ENCODE measurements around the gene ARFGEF2.
"Not testable (repeated sequence)": the region's sequence is repeated elsewhere in the genome, so short reads cannot be mapped to it uniquely, and the experiment has no call there.

ARFGEF2 gene

DNA sequence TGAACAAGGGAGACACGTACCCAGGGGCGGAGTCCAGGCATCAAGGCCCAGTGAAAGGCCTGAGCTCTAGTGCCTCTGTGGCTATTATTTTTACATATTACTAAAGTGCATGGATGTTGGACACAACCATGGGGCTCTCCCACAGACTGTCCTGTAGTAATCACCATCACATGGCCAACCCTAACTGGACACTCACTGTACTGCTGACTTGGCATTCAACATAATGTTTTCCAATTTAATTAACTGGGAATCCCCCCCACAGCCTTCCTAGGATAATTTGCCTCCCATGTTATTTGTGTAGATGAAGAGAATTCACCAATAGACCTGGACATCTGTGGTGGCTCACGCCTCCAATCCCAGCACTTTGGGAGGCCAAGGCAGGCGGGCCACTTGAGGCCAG, 34.5 kb downstream of the ARFGEF2 start:
- DNase-seq, result no peak

DNA sequence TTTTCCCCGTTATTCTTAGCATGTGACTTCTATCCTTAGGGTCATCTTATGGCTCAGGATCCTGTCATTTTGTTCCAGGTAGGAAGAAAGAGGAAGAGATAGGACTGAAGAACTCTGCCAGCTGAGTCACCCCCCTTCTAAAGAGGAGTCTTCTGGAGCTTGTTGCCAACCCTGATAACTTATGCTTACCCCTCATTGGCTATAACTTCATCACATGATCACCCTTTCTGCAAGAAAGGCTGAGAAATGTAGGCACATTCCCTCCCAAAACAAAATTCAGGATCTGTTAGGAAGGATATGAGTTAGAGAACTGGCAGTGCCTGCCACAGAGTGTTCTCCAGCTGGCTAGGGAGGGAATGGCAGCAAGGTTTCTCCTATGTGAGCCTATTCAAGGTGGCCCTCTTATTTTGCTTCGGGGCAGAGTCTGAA, 35.6 kb downstream of the ARFGEF2 start:
- no peak for DNase-seq

DNA sequence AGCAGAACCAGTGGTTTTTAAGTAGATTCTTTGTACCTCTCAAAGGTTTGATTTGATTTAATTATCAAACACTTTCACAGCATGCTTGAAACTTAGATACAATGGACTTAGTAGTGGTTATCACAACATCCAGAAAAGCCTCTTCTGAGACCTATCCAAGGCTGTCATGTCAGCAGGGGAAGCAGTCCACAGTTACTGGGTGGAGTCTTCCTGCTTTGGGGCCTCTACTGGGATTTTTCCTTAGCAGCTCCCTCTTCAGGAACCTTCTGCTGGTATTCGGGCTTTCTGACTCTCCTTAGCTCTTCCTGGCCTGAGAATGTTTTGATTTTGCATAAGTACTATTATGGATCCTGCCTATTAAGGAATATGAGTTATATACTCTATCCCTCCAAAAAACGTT, 36.0 kb downstream of the ARFGEF2 start:
- DNase-seq, result no peak

DNA sequence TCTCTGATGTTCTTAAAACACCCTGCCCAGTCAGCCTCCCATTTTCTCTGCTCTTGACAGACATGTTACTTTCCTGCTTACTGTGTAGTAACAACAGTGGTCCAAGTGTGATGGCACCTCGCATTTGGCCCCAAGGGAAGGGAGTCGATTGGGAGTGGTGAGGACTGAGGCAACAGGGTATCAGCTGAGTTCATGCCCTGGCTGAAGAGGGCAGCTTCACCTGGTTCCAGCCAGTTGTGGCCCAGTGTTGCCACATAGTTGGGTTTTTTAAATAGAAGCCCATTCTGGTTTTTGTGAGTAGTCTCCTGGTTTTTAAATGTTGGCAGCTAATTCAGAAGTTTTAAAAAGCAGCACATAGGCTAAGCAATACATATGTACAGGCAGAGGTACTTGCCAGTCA, 37.2 kb downstream of the ARFGEF2 start:
- DNase-seq, result no peak

DNA sequence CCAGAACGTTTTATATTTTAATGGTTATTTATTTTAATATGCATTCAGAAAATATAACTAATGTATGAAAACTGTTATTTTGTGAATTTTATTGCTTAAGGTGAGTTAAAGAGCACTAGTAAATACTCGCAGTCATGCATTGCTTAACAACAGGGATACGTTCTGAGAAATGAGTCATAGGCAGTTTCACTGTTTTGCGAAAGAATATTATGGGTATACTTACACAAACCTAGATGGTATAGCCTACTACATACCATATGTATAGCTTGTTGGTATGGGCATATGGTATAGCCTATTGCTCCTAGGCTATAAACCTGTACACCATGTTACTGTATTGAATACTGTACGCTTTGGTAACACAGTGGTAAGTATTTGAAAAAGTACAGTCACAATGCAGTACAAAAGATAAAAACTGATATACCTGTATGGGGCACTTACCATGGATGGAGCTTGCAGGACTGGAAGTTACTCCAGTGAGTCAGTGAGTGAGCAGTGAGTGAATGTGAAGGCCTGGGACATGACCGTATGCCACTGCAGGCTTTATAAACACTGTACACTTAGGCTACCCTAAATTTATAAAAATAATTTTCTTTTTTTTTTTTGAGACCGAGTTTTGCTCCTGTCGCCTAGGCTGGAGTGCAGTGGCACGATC, 38.5 kb downstream of the ARFGEF2 start:
- DNase-seq, result no peak

DNA sequence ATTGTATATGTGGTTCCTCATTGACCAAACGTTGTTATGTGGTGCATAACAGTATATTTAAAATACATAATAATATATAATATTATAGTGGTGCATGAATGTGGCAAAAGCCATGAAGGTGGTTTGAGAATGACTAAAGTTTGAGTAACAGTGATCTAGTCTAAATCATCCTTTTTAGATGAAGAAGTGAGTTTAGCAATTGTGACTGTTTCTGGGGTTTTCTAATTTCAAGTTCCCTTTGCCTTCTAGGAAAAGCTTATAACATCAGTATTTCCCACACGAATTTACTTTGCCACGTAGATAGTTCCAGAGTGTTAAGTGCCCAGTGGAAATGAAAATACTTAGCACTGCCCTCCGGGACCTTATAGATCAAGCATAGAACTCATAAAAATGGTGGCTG, 40.9 kb downstream of the ARFGEF2 start:
- DNase-seq, result no peak

DNA sequence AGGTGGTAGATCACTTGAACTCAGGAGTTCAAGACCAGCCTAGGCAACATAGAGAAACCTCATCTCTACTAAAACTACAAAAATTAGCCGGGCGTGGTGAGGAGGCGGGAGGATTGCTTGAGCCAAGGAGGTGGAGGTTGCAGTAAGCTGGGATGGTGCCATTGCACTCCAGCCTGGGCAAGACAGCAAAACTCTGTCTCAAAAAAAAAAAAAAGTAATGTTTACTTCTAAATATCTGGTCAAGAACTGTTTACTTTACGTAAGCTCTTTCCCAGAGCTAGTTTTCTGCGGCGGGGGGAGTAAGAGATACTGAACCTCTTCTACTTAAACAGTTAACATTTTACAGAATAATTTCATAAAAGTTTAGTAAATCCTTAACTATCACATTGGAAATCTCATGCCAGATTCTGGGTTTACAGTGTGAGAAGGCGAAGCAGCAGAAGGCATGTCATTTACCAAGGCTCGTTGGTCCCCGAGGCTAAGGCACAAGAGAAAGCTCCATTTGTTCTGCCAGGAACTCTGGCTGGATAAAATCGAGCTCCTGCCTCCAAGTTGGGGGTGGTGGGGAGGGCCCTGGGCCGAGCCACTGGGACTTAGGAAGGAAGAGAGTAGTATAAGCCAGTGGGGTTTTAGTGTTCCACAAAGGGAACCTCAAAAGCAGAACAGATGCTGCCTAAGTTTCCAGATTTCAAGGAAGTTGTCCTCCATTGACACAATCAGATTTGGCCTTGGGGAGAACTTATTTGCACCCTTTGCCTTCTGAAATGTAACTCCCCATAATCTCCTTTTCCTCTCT, 41.7 kb downstream of the ARFGEF2 start:
- peak in 4 of 14 donors; percentile 3 to 21 (median 8) for DNase-seq

DNA sequence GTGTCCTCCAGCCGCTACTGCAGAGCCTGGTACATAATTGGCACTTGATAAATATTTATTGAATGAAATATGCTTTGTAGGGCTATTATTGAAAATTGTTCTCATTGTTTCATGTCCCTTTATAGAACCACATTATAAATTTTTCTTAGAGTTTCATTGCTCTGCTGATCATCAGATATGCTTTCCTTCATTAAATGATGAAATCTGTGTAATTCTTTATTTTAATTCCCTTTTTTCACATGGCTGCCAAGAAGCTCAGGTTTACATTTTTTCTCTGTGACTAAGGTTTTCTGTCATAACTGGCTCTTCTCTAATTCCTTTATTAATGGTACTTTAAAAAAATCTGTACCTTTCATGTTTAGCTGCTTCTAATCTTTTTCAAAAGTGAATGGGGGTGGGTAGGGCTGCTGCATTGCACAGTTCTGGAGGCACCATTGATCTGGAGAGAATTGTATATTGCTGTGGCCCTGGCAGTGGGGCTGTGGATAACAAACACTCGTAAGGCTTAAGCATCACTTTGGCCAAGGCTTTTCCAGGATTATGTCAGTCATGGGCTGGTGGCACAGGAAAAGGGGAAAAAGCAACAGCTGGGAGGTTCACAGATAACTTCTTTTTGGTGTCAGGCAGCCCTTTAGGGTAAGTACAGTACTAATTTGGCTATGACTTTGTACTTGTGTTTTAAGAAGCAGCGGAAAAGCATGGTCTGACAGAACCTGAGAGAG, 43.8 kb downstream of the ARFGEF2 start:
- no peak for DNase-seq

DNA sequence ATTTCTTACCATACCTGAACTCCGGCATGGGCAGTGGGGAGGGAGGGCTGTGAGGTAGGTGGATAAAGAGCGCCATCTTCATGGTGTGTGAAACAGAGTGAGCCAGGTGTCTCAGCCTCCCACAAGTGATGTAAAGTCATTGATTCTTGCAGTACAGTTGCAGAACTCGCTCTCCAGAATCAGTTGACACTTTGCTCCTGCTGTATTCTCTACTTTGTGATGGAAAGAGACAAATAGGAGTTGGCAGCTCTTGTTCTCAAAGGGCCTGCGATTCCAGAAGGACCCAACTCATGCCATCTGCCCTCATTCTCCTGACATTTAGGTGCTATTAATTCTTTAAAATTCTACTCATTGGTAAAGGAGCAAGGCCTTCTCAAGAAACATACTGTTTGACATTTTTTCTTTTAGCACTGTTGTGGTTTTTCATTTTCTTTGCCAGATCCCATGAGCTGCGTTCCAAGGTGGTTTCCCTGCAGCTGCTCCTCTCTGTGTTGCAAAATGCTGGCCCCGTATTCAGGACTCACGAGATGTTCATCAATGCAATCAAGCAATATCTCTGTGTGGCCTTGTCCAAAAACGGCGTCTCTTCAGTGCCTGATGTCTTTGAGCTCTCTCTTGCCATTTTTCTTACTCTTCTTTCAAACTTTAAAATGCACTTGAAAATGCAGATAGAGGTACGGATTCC, 49.3 kb downstream of the ARFGEF2 start:
- no peak for DNase-seq

DNA sequence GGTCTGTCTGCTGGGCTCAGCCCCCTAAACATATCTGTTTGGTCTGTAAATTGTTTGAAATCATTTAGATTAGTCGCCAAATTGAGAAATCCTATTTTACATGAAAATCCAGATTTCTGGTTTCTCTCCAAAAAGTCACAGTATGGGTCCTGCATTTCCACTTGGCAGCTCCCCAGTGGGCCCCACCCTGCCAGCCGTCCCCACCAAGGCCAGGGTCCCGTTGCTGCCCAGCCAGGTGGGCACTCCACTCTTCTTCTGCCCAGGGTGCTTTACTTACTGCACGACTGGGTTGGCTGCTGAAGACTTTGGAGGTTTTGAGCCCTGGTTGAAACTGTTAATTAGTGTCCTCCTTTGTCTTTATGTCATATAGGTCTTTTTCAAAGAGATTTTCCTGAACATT, 50.4 kb downstream of the ARFGEF2 start:
- DNase-seq, result no peak

DNA sequence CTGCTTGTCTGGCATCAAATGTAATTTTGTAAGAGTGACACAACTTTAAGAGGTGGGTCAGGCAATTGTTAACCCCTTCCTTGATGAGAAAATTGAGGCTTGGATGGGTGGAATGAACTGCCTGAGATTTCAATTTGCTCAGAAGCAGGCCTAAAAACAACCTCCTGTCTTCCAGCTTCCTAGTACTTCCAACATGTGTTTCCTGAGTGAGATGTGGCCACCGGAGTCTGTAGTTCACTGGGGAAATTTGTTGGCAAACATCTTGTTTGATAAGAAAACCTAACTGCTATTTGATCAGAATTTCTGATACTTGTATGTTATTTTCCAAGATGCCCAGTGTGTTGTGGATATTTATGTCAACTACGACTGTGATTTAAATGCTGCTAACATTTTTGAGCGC, 51.3 kb downstream of the ARFGEF2 start:
- no peak for DNase-seq

DNA sequence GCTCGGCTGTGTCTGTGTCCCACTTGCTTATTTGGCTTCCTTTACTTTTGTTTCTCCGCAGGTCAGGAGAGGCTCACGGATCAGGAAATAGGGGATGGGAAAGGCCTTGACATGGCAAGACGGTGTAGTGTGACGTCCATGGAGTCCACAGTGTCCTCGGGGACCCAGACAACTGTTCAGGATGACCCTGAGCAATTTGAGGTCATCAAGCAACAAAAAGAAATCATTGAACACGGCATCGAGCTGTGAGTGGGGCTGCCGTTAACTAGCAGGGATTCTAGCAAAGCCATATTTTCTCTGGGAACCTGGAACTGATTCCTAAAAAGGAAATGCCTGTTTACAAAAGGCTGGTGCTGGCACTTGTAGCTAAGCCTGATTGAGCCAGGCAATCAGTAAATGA, 54.4 kb downstream of the ARFGEF2 start:
- no peak for DNase-seq

DNA sequence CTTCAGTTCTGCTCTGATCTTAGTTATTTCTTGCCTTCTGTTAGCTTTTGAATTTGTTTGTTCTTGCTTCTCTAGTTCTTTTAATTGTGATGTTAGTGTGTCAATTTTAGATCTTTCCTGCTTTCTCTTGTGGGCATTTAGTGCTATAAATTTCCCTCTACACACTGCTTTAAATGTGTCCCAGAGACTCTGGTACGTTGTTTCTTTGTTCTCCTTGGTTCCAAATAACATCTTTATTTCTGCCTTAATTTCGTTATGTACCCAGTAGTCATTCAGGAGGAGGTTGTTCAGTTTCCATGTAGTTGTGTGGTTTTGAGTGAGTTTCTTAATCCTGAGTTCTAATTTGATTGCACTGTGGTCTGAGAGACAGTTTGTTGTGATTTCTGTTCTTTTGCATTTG, 58.5 kb downstream of the ARFGEF2 start:
- not testable (repeated sequence) for DNase-seq

DNA sequence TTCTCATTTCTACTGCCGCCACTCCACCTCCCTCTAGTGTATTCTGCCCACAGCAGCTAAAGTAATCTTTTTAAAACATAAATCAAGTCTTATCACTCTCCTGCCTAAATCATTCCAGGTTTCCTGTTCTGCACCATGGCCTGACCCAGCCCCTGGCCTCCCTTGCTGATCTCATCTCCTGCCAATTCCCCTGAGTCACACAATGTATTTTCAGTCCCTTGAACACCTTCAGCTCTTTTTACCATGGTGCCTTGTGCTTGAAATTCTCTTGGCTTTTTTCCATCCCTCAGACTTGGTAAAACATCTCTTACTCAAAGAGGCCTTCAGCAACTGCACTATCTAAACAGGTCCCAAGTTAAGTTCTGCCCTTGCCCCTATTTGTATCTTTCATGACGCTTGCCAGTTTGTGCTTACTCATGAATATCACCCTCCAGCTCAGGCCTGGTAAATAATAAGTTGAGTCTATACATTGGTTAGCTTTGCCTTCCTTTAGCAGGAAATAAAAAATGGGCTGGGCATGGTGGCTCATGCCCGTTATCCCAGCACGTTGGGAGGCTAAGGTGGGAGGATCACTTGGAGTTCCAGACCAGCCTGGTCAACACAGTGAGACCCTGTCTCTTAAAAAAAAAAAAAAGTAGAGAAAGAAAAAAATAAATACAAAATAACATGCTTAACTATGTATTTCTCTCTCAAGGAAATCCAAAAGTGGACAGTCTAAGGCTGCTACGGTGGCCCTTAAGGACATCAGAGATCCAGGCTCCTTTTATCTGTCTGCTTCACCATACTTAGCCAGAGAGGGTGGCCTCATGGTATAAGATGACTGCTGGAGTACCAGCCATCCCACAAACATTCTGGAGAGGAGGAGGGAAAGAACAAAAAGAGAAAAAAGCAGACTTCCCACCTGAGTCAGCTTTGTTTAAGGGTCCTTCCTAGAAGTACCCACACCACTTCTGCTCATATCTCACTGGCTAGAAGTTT, 62.2 kb downstream of the ARFGEF2 start:
- no peak for DNase-seq

DNA sequence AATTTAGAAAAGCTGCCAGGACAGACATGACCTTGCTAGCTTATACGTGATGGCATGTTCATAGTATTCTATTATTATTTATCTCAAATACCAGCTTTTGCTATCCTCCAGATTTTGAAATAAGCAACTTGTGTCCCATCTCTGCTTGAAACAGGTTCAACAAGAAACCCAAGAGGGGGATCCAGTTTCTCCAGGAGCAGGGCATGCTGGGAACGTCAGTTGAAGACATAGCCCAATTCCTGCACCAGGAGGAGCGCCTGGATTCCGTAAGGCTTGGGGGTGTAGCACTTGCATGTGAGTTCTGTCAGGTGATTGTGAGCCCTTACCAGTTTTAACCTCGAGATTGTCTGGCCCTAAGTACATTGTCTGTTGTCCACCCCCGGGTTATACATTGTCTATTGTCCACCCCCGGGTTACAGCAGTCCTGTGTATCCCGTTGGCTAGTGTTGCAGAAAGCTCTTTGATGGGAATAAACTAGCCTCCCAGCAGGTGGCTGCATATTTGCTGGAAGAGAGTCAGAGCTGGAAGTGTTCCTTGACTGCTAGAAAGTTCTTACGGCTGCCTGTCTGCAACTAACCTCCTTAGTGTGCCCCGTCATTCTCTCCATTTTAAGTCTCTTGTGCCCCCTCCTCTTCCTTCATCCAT, 63.2 kb downstream of the ARFGEF2 start:
- DNase-seq, result no peak

DNA sequence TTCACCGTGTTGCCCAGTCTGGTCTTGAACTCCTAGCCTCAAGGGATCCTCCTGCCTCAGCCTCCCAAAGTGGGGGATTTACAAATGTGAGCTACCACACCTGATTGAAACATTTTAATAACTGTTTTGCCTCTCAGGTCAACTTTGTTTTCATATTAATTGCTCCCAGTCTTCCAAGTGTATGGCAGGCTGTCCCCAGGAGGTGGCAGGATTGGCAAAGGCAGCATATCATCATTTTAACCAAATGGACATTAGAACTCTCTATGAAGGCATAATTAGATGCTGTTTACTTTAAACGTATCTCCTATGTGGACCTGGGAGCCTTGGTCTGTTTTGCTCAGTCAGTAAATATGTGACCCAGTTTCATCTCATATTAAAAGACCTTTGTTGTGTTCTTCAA, 65.4 kb downstream of the ARFGEF2 start:
- DNase-seq, result peak in 1 of 14 donors; percentile 7

DNA sequence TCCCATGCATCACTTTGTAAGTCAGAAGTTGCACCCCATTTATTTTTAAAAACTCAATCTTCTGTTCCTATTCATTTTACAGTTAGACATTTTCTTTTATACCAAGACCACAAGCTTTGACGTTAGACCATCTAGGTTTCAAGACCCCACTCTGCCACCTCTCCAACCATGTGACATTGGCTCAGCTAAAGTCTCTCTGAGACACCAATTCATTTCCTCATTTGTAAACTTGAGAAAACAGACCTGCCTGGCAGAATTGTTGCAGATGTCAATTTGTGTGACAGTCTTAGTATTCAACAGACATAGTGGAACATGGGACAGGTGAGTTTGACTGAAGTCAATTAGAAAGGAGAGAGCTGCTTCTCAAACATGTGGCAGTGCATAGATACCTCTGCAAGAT, 69.0 kb downstream of the ARFGEF2 start:
- no peak for DNase-seq

DNA sequence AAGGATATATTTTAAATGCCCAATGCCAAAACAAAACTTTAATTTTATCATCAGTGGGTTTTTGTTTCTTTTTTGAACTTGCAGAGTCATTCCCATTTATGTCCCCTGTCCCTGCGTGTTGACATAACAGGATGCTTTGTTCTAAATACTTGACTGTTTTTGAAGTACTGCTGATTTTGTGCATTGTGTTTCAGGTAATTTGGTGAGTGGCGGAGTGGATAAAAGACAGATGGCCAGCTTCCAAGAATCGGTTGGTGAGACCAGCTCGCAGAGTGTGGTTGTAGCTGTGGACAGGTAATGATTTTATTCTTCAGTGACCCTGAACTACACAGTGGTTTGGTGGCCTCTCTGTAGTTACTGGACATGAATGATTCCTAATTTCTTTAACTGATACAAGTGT, 74.1 kb downstream of the ARFGEF2 start:
- DNase-seq, result no peak

DNA sequence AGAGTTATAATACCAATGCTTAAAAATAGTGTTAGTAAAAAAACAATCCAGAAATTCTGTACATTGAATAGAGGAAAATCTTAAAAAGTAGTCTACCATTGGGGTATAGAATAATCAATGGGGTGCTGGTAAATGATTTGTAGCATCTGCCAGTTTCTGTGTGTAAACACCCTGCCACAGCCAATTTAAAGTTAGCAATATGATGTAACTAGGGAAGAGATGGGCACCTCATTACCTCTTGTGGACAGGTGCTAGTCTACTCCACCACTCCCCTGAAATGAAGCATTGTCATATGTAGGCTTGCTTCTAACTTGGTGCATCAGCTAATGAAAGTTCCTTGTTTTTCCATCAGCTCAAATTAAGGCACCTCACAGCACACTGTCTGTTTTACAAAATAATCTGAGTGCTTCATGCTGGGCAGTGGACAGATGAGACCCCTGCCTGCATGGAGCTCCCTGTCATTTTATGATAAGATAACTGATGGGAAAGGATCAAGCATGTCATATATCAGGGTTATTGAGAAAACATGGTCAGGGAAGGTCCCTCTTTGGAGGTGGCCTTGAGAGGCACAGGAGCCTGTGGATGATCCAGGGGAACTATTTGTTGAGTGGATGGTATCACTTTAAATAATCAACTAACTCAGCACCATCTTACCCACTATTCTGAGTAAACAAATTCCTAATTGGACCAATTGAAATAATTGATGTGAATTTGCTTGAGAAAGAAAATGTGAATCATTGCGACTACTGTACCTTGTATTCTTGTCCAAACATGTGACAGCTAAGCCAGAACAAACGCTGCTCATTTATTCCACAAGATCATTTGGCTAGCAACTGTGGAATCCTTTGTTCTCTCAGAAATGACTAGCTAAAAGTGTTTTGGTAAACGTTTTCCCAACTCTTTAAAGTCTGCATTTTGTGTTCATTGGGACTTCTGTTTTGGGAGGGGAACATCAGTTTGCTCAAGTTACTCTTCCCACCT, 78.7 kb downstream of the ARFGEF2 start:
- no peak for DNase-seq

DNA sequence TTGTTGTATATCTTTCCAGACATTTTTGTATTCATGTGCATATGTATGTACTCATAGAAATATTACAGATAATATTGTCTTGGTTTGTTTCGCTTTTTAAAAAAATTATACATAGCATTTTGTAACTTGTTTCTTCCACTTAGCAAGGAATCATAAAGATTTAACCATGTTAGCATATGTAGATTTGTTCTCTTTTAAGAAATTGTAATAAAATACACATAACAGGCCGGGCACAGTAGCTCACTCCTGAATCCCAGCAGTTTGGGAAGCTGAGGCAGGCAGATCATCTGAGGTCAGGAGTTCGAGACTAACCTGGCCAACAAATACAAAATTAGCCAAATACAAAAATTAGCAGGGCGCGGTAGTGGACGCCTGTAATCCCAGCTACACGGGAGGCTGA, 80.2 kb downstream of the ARFGEF2 start:
- no peak for DNase-seq

All from C1 segment of cervical spinal cord (tissue), 14 donors.